Thyroid gland (tissue), 4 donors: ENCODE data around the gene DSC2. TPM values are rescaled to one million over a fixed set of nuclear protein-coding genes. Genes with fewer than 3 reads are reported as not detected.
A peak's percentile ranks its signal among the peaks of the same experiment; 100 is the strongest.

Experiments
- DNase-seq, 2 donors: peaks; one replicate each; pipeline ENCODE4 v3.0.0-alpha.2; 2019
- H3K27ac ChIP-seq, 3 donors: fragments of 200-600 bp; sonication (generic); 1 replicate in 2 of 3; 2 replicates in 1 of 3; pipeline ENCODE4 v1.5.1; 2016 to 2019; ENCODE audit warnings: mild to moderate bottlenecking in 1 of 3, moderate library complexity in 1 of 3
- H3K27me3 ChIP-seq: fragments of 200-600 bp; sonication (generic); one replicate; pipeline ENCODE4 v1.5.1; 2019
- H3K36me3 ChIP-seq, 2 donors: fragments of 200-600 bp; sonication (generic); one replicate each; pipeline ENCODE4 v1.5.1; 2016 to 2019
- H3K4me1 ChIP-seq, 2 donors: fragments of 200-600 bp; sonication (generic); one replicate each; pipeline ENCODE4 v1.5.1; 2017 to 2019
- H3K4me3 ChIP-seq, 3 donors: fragments of 200-600 bp; sonication (generic); replicated peaks in 1 of 3; 1 replicate in 2 of 3; 2 replicates in 1 of 3; pipeline ENCODE4 v1.5.1; 2016; ENCODE audit warnings: mild to moderate bottlenecking in 1 of 3
- H3K9me3 ChIP-seq: fragments of 200-600 bp; sonication (generic); one replicate; pipeline ENCODE4 v1.5.1; 2017
- POLR2A ChIP-seq, 2 donors: fragments of 450-650 bp; IDR thresholded peaks; one replicate each; pipeline ENCODE4 v1.6.1; 2017; ENCODE audit warnings: antibody characterized with exemption in 2 of 2, mild to moderate bottlenecking in 2 of 2, moderate library complexity in 1 of 2
- WGBS, 2 donors: methylation state at CpG; one replicate each; pipeline ENCODE4 v1.1.5; 2017; 5-methylcytosine and 5-hydroxymethylcytosine counted together
- intact Hi-C: fragments of 100-400 bp; cut with DNase I; formaldehyde crosslinking; loops from one replicate; pipeline ENCODE4 v1.15.1; 2023
- total RNA-seq, 4 donors: library from RNA; depleted of rRNA; stranded (reverse); fragments of >200 nt; gene quantifications; one replicate each; pipeline ENCODE4 v1.2.3, GENCODE V29; 2016
- TF ChIP-seq, protein P1 (sequence below), 6 experiments: fragments of 200-600 bp in 3 of 6; fragments of 450-650 bp in 3 of 6; sonication (generic) in 3 of 6; IDR thresholded peaks; one replicate each; pipeline ENCODE4 v1.5.1; 2016 to 2019; ENCODE audit warnings: antibody characterized with exemption in 6 of 6, mild to moderate bottlenecking in 2 of 6, inconsistent platforms in 1 of 6, moderate library complexity in 1 of 6

DSC2 gene
- 10 to 100 TPM in 1 of 4 donors, 1 to 10 TPM in 3; 7.0 to 11.7 (median 7.5) TPM for total RNA-seq

DNA sequence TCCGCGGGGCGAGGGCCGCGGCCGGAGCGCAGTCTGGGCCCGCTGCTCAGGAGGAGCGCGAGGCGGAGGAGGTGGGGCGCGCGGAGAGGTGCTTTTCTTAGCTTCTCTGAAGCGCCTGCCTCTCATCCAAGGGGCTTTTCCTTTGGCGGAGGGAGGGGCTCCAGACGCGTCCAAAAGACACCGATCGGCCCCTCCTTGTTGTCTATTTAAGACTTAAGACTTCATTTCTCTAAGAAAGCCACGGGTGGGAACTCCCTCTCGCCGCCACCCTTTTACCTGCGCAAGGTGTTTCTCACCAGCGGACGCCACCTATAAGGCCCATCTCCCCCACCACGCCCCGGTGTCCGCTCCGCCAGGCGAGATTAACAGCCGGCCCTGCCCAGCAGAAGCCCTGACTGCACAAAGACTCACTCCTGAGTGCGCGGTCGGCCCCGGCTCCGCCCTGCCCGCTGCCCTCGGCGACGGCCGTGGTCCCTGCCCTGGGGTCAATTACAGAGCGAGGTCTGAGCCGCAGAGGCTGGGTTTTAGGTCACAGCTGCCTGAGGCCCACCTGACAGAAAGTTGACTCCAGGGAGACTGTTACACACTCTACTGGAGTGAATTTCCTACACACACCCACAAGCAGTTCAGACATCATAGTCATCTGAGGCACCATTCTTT is at the start of gene DSC2:
DSC2 (minus strand) TSS at position 397 of the 660 bp plus-strand sequence. CDS start 450 bp downstream, outside the sequence.
- peak; percentile 47 to 53 for DNase-seq
- peaks cover 0 to 7% of the 10 kb centered on the region in 2 donors for H3K4me1 ChIP-seq
- peak within 1 kb of the TSS; percentile 10 to 56 (median 48) for H3K4me3 ChIP-seq
- 7 to 11% methylated on average over 13 to 20 of the region's 44 CpGs for WGBS, 2 donors
- peak within 1 kb of the TSS; percentile 45 to 73 (median 66) for H3K27ac ChIP-seq
- H3K9me3 ChIP-seq: no peaks in the 10 kb centered on the region
- H3K36me3 ChIP-seq: no peaks in the 10 kb centered on the region
- H3K27me3 ChIP-seq: no peaks in the 10 kb centered on the region
- intact Hi-C loops: loop anchor here (10.0 kb wide), 1 partner anchor 123 kb away; no protein-coding TSS in a partner anchor
- peak in 1 of 2 donors; percentile 48 for TF ChIP-seq POLR2A (IDR thresholded peaks at IDR 0.05)
- TF ChIP-seq, protein P1, sequence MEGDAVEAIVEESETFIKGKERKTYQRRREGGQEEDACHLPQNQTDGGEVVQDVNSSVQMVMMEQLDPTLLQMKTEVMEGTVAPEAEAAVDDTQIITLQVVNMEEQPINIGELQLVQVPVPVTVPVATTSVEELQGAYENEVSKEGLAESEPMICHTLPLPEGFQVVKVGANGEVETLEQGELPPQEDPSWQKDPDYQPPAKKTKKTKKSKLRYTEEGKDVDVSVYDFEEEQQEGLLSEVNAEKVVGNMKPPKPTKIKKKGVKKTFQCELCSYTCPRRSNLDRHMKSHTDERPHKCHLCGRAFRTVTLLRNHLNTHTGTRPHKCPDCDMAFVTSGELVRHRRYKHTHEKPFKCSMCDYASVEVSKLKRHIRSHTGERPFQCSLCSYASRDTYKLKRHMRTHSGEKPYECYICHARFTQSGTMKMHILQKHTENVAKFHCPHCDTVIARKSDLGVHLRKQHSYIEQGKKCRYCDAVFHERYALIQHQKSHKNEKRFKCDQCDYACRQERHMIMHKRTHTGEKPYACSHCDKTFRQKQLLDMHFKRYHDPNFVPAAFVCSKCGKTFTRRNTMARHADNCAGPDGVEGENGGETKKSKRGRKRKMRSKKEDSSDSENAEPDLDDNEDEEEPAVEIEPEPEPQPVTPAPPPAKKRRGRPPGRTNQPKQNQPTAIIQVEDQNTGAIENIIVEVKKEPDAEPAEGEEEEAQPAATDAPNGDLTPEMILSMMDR (IDR thresholded peaks at IDR 0.05): no peak

DNA sequence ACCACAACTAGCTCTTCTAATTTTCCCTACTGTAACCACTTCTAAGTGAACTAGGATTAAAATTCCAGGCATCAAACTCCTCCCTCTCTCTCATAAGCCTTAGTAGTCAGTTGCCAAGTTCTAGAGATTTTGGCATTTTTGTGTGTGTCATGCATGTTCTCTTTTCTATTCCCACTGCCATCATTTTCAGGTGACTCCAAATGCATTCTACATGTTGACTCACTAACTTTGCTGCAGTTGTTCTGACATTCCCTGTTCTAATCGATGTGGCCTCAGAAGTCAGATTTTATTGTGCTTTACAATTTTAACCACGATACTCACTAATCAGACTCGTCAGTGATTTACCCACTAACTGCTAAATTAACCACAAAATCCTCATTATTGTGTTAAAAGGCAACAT is 47.1 kb upstream of the DSC2 start:
- Histone ChIP-seq H3K9me3 (no peaks in the 10 kb centered on the region), H3K36me3 (no peaks in the 10 kb centered on the region), H3K4me3 (no peak overlapping the region), H3K4me1 (no peaks in the 10 kb centered on the region), H3K27ac (no peak overlapping the region), H3K27me3 (no peaks in the 10 kb centered on the region)
- TF ChIP-seq, protein P1 (IDR thresholded peaks at IDR 0.05): no peak
- TF ChIP-seq POLR2A (IDR thresholded peaks at IDR 0.05): no peak
- DNase-seq: no peak
- WGBS, 2 donors: 79 to 82% methylated on average over 3 of the region's 3 CpGs
- intact Hi-C loops: no loop called here

GRCh38 chr18:31148600-31148999 is 46.4 kb upstream of the DSC2 start:
- Histone ChIP-seq H3K36me3 (no peaks in the 10 kb centered on the region), H3K4me1 (no peaks in the 10 kb centered on the region), H3K27me3 (no peaks in the 10 kb centered on the region), H3K27ac (no peak overlapping the region), H3K4me3 (no peak overlapping the region), H3K9me3 (no peaks in the 10 kb centered on the region)
- TF ChIP-seq, protein P1 (IDR thresholded peaks at IDR 0.05): no peak
- TF ChIP-seq POLR2A (IDR thresholded peaks at IDR 0.05): no peak
- intact Hi-C loops: no loop called here
- DNase-seq: no peak
- WGBS, 2 donors: 60 to 65% methylated on average over 3 of the region's 3 CpGs

DNA sequence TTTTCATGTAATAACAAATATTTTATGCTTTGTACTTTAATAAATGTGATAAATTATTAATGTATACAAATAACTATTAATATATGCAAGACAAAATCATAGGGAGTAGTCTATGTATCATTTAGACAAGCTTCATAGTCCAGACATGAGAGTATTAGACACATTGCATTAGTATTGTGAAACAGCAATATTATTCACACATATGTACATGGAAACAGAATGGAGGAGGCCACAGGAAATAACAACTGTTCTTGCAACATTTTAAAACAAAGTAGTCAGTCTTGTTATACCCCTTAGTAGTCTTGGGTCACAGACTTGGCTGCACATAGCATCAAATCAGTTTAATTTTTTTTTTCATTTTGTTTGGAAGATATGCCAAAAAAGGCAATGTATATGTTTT is 44.6 kb upstream of the DSC2 start:
- no peak overlapping the region for H3K27ac ChIP-seq
- no peaks in the 10 kb centered on the region for H3K27me3 ChIP-seq
- no peaks in the 10 kb centered on the region for H3K36me3 ChIP-seq
- H3K4me1 ChIP-seq: no peaks in the 10 kb centered on the region
- intact Hi-C loops: no loop called here
- TF ChIP-seq POLR2A (IDR thresholded peaks at IDR 0.05): no peak
- TF ChIP-seq, protein P1 (IDR thresholded peaks at IDR 0.05): no peak
- no peak overlapping the region for H3K4me3 ChIP-seq
- H3K9me3 ChIP-seq: no peaks in the 10 kb centered on the region
- no peak for DNase-seq

- no peaks in the 10 kb centered on the region for H3K9me3 ChIP-seq
- no peaks in the 10 kb centered on the region for H3K36me3 ChIP-seq
- H3K27ac ChIP-seq: no peak overlapping the region
- TF ChIP-seq, protein P1 (IDR thresholded peaks at IDR 0.05): no peak
- TF ChIP-seq POLR2A (IDR thresholded peaks at IDR 0.05): no peak
- H3K4me1 ChIP-seq: no peaks in the 10 kb centered on the region
- intact Hi-C loops: no loop called here
- WGBS, 2 donors: 88 to 90% methylated on average over 3 of the region's 3 CpGs
- H3K4me3 ChIP-seq: no peak overlapping the region
- DNase-seq: no peak
- H3K27me3 ChIP-seq: no peaks in the 10 kb centered on the region
These were observed 40.8 kb upstream of the DSC2 start for GRCh38 chr18:31143025-31143424.
